ENCODE data around the gene EIF4E1B. TPM values are rescaled to one million over a fixed set of nuclear protein-coding genes. Genes with fewer than 3 reads are reported as not detected.

The EIF4E1B gene
- total RNA-seq, 2 donors from 2014 or later: not detected

- intact Hi-C loops (cut with DNase I, micrococcal nuclease): no loop called here
- ATAC-seq (no peak), DNase-seq (no peak)
Measured at GRCh38 chr5:176601901-176602482, 28.5 kb upstream of the EIF4E1B start.

- DNase-seq (no peak), ATAC-seq (no peak)
- intact Hi-C loops (cut with DNase I, micrococcal nuclease): no loop called here
Measured at GRCh38 chr5:176603091-176603490, 27.4 kb upstream of the EIF4E1B start.

- intact Hi-C loops (cut with DNase I, micrococcal nuclease): no loop called here
- ATAC-seq (no peak), DNase-seq (no peak)
Measured at GRCh38 chr5:176606032-176606431, 24.4 kb upstream of the EIF4E1B start.

- DNase-seq (no peak), ATAC-seq (no peak)
- intact Hi-C loops (cut with DNase I, micrococcal nuclease): no loop called here
Measured at GRCh38 chr5:176606875-176607274, 23.6 kb upstream of the EIF4E1B start.

- DNase-seq: no peak
- no peak for ATAC-seq
- intact Hi-C loops (cut with DNase I, micrococcal nuclease): no loop called here
Measured at GRCh38 chr5:176608142-176608705, 22.3 kb upstream of the EIF4E1B start.

- intact Hi-C loops (cut with DNase I, micrococcal nuclease): no loop called here
- DNase-seq: no peak
- ATAC-seq: no peak
Measured at GRCh38 chr5:176608937-176609723, 21.3 kb upstream of the EIF4E1B start.

- DNase-seq: peak in 1 of 2 donors; percentile 57
Measured at GRCh38 chr5:176609724-176610434, 20.6 kb upstream of the EIF4E1B start, which contains the start of gene GPRIN1. Gene GPRIN1 (minus strand): TSS chr5:176610156. CDS start chr5:176599834, 10,322 bp downstream.

GRCh38 chr5:176610435-176610773 is 20.1 kb upstream of the EIF4E1B start:
- intact Hi-C loops (cut with DNase I, micrococcal nuclease): no loop called here
- peak; percentile 34 for ATAC-seq

More at GRCh38 chr5:176609724-176610434, 20.6 kb upstream of the EIF4E1B start, which contains the start of gene GPRIN1:
- peak; percentile 88 for ATAC-seq
- intact Hi-C loops (cut with DNase I, micrococcal nuclease): no loop called here

GRCh38 chr5:176611435-176611834 is 19.0 kb upstream of the EIF4E1B start:
- ATAC-seq (peak; percentile 51), DNase-seq (peak; percentile 61 to 84)
- intact Hi-C loops (cut with DNase I, micrococcal nuclease): no loop called here

More at GRCh38 chr5:176610435-176610773, 20.1 kb upstream of the EIF4E1B start:
- DNase-seq: no peak

- DNase-seq (no peak), ATAC-seq (no peak)
- intact Hi-C loops (cut with DNase I, micrococcal nuclease): no loop called here
Measured at GRCh38 chr5:176612008-176612407, 18.5 kb upstream of the EIF4E1B start.

GRCh38 chr5:176612855-176613254 is 17.6 kb upstream of the EIF4E1B start:
- DNase-seq (no peak), ATAC-seq (no peak)
- intact Hi-C loops (cut with DNase I, micrococcal nuclease): no loop called here

- ATAC-seq (no peak), DNase-seq (no peak)
- intact Hi-C loops (cut with DNase I, micrococcal nuclease): no loop called here
Measured at GRCh38 chr5:176614805-176615478, 15.5 kb upstream of the EIF4E1B start.

- DNase-seq (no peak), ATAC-seq (no peak)
- intact Hi-C loops (cut with DNase I, micrococcal nuclease): no loop called here
Measured at GRCh38 chr5:176616511-176616910, 14.0 kb upstream of the EIF4E1B start.

GRCh38 chr5:176618783-176619182 is 11.7 kb upstream of the EIF4E1B start:
- no peak for DNase-seq
- no peak for ATAC-seq
- intact Hi-C loops (cut with DNase I, micrococcal nuclease): no loop called here

- ATAC-seq: peak; percentile 90
- DNase-seq: peak; percentile 56 to 74
- intact Hi-C loops (cut with DNase I, micrococcal nuclease): no loop called here
Measured at GRCh38 chr5:176619203-176619568, 11.3 kb upstream of the EIF4E1B start.

- no peak for ATAC-seq
- DNase-seq: no peak
- intact Hi-C loops (cut with DNase I, micrococcal nuclease): no loop called here
Measured at GRCh38 chr5:176619569-176620332, 10.7 kb upstream of the EIF4E1B start.

GRCh38 chr5:176620333-176620981 is 10.0 kb upstream of the EIF4E1B start:
- DNase-seq (no peak), ATAC-seq (peak; percentile 11)
- intact Hi-C loops (cut with DNase I, micrococcal nuclease): no loop called here

GRCh38 chr5:176621661-176622079 is 8.8 kb upstream of the EIF4E1B start:
- intact Hi-C loops (cut with DNase I, micrococcal nuclease): no loop called here
- ATAC-seq: no peak
- no peak for DNase-seq

Data from left colon (tissue), 2 donors.